IMR-90 (cell line): ENCODE results near the gene RHOBTB3. TPM values are rescaled to one million over a fixed set of nuclear protein-coding genes. Genes with fewer than 3 reads are reported as not detected.

Experiments used
- CTCF ChIP-seq: conservative IDR thresholded peaks from 2 replicates; pipeline ENCODE4 v1.5.1; 2012; ENCODE audit warnings: mild to moderate bottlenecking, low read depth, low read length, improper control_type of control experiment
- polyA plus RNA-seq, 3 experiments: library from polyadenylated mRNA; depleted of rRNA; stranded (reverse); fragments of >200 nt; gene quantifications; 2 replicates each; pipeline ENCODE4 v1.2.3, GENCODE V29; 2012; ENCODE audit warnings: low replicate concordance in 1 of 3
- total RNA-seq: library from RNA; depleted of rRNA; stranded (reverse); fragments of >200 nt; gene quantifications from 2 replicates; pipeline ENCODE4 v1.2.3, GENCODE V29; 2012; rRNA removed

RHOBTB3 gene
- total and polyA plus RNA-seq, 2 of the 4 experiments (the other 2 are of a cell fraction), result 117 to 447 TPM

GRCh38 chr5:95845391-95845790, 114.3 kb downstream of the RHOBTB3 start (continued):
- TF ChIP-seq CTCF, result no peak

Other genes with a start within 250 kb of the RHOBTB3 start
- 145 and 184 TPM in 2 replicates for gene SKIC3, start 176.4 kb upstream of the RHOBTB3 start, total RNA-seq
- gene SKIC3, start 176.4 kb upstream of the RHOBTB3 start, polyA plus RNA-seq (2012; rRNA removed), result 32.8 and 47.1 TPM in 2 replicates
- 22.0 and 25.0 TPM in 2 replicates for gene ARSK, start 176.2 kb upstream of the RHOBTB3 start, total RNA-seq
- gene ARSK, start 176.2 kb upstream of the RHOBTB3 start, polyA plus RNA-seq (2012; rRNA removed), result 13.8 and 15.1 TPM in 2 replicates
- gene GPR150, start 111.2 kb upstream of the RHOBTB3 start, total RNA-seq, result under 0.01 TPM in 2 replicates
- gene GPR150, start 111.2 kb upstream of the RHOBTB3 start, polyA plus RNA-seq (2012; rRNA removed), result 0.10 and 0.11 TPM in 2 replicates
- gene RFESD, start 84.6 kb upstream of the RHOBTB3 start, total RNA-seq, result 2.7 and 3.6 TPM in 2 replicates
- gene RFESD, start 84.6 kb upstream of the RHOBTB3 start, polyA plus RNA-seq (2012; rRNA removed), result 1.0 and 1.5 TPM in 2 replicates
- 0.72 and 0.83 TPM in 2 replicates for gene SPATA9, start 48.3 kb upstream of the RHOBTB3 start, total RNA-seq
- gene SPATA9, start 48.3 kb upstream of the RHOBTB3 start, polyA plus RNA-seq (2012; rRNA removed), result 0.66 and 0.86 TPM in 2 replicates
- 142 and 145 TPM in 2 replicates for gene GLRX, start 91.4 kb downstream of the RHOBTB3 start, total RNA-seq
- 193 and 277 TPM in 2 replicates for gene GLRX, start 91.4 kb downstream of the RHOBTB3 start, polyA plus RNA-seq (2012; rRNA removed)
- gene ELL2, start 230.5 kb downstream of the RHOBTB3 start, total RNA-seq, result 92.5 and 137 TPM in 2 replicates
- gene ELL2, start 230.5 kb downstream of the RHOBTB3 start, polyA plus RNA-seq (2012; rRNA removed), result 52.4 and 61.4 TPM in 2 replicates